Mesenchymal stem cell (in vitro differentiated cells and primary cell): Measurements from ENCODE around the gene TTC7B.

Experiments
- DNase-seq: peaks from one replicate; pipeline ENCODE4 v3.0.0-alpha.2; 2013
- H2AFZ ChIP-seq: one replicate; pipeline ENCODE4 v1.6.1; 2013; ENCODE audit warnings: low read depth, mild to moderate bottlenecking, control low read depth, inconsistent platforms, low read length, moderate library complexity
- H2AK5ac ChIP-seq: 2 replicates; pipeline ENCODE4 v1.6.1; 2013; ENCODE audit warnings: low read length, moderate library complexity, mild to moderate bottlenecking, inconsistent platforms; ENCODE audit not compliant: severe bottlenecking
- H2BK120ac ChIP-seq: one replicate; pipeline ENCODE4 v1.6.1; 2013; ENCODE audit warnings: low read depth, mild to moderate bottlenecking, inconsistent platforms, low read length, moderate library complexity
- H2BK12ac ChIP-seq, 2 experiments: one replicate each; pipeline ENCODE4 v1.6.1; 2013; ENCODE audit warnings: inconsistent platforms in 2 of 2, low read length in 2 of 2, mild to moderate bottlenecking in 2 of 2, moderate library complexity in 2 of 2, control low read depth in 1 of 2
- H2BK15ac ChIP-seq: one replicate; pipeline ENCODE4 v1.6.1; 2013; ENCODE audit warnings: mild to moderate bottlenecking, low read depth, inconsistent platforms; ENCODE audit not compliant: poor library complexity, severe bottlenecking
- H2BK5ac ChIP-seq: 2 replicates; pipeline ENCODE4 v1.6.1; 2013; ENCODE audit warnings: low read depth, mild to moderate bottlenecking, low read length, control low read depth, inconsistent platforms; ENCODE audit not compliant: poor library complexity, severe bottlenecking
- H3K14ac ChIP-seq, 2 experiments: one replicate each; pipeline ENCODE4 v1.6.1; 2013; ENCODE audit warnings: inconsistent platforms in 2 of 2, low read length in 2 of 2, control low read depth in 1 of 2, mild to moderate bottlenecking in 1 of 2, moderate library complexity in 1 of 2
- H3K18ac ChIP-seq, 2 experiments: one replicate each; pipeline ENCODE4 v1.6.1; 2013; ENCODE audit warnings: inconsistent platforms in 2 of 2, low read length in 2 of 2, control low read depth in 1 of 2, low read depth in 1 of 2, mild to moderate bottlenecking in 1 of 2
- H3K23ac ChIP-seq, 2 experiments: one replicate each; pipeline ENCODE4 v1.6.1; 2013; ENCODE audit warnings: inconsistent platforms in 2 of 2, low read length in 2 of 2, mild to moderate bottlenecking in 2 of 2, moderate library complexity in 2 of 2, control low read depth in 1 of 2
- H3K27ac ChIP-seq: 2 replicates; pipeline ENCODE4 v1.5.1; 2013; ENCODE audit warnings: mild to moderate bottlenecking, moderate library complexity, low read length, control low read depth, inconsistent platforms; ENCODE audit not compliant: poor library complexity, severe bottlenecking
- H3K27me3 ChIP-seq, 2 experiments: 2 replicates each; pipeline versions ENCODE4 v1.6.1 to v1.7.0; 2013; ENCODE audit warnings: low read length in 2 of 2, mild to moderate bottlenecking in 2 of 2, moderate library complexity in 2 of 2, control low read depth in 1 of 2, inconsistent platforms in 1 of 2; ENCODE audit not compliant: control insufficient read depth in 1 of 2, insufficient read depth in 1 of 2
- H3K36me3 ChIP-seq, 2 experiments: 2 replicates each; pipeline versions ENCODE4 v1.6.1 to v1.7.0; 2013; ENCODE audit warnings: low read length in 2 of 2, control low read depth in 1 of 2, inconsistent platforms in 1 of 2, low read depth in 1 of 2, mild to moderate bottlenecking in 1 of 2; ENCODE audit not compliant: insufficient read depth in 2 of 2, control insufficient read depth in 1 of 2
- H3K4ac ChIP-seq, 2 experiments: one replicate each; pipeline ENCODE4 v1.6.1; 2013; ENCODE audit warnings: inconsistent platforms in 2 of 2, low read length in 2 of 2, mild to moderate bottlenecking in 2 of 2, moderate library complexity in 2 of 2, control low read depth in 1 of 2, low read depth in 1 of 2
- H3K4me1 ChIP-seq: 2 replicates; pipeline ENCODE4 v1.6.1; 2013; ENCODE audit warnings: low read depth, low read length, control low read depth; ENCODE audit not compliant: control insufficient read depth, insufficient read depth
- H3K4me2 ChIP-seq: 2 replicates; pipeline ENCODE4 v1.6.1; 2013; ENCODE audit warnings: low read length, mild to moderate bottlenecking, inconsistent platforms; ENCODE audit not compliant: poor library complexity, severe bottlenecking
- H3K4me3 ChIP-seq, 2 experiments: 2 replicates each; pipeline versions ENCODE4 v1.5.1 to v1.7.0; 2013; ENCODE audit warnings: low read length in 2 of 2, mild to moderate bottlenecking in 2 of 2, control low read depth in 1 of 2, low read depth in 1 of 2; ENCODE audit not compliant: insufficient read depth in 1 of 2
- H3K79me1 ChIP-seq: replicated peaks from 2 replicates; pipeline ENCODE4 v1.6.1; 2013; ENCODE audit warnings: mild to moderate bottlenecking, control low read depth, low read length, inconsistent platforms; ENCODE audit not compliant: poor library complexity, severe bottlenecking
- H3K9ac ChIP-seq: 2 replicates; pipeline ENCODE4 v1.7.0; 2013; ENCODE audit warnings: mild to moderate bottlenecking, low read length, moderate library complexity
- H3K9me3 ChIP-seq: 2 replicates; pipeline ENCODE4 v1.7.0; 2013; ENCODE audit warnings: mild to moderate bottlenecking, low read length; ENCODE audit not compliant: control insufficient read depth
- H4K8ac ChIP-seq: one replicate; pipeline ENCODE4 v1.6.1; 2013; ENCODE audit warnings: inconsistent platforms, mild to moderate bottlenecking, low read length, moderate library complexity
- H4K91ac ChIP-seq: one replicate; pipeline ENCODE4 v1.6.1; 2013; ENCODE audit warnings: mild to moderate bottlenecking, low read length, inconsistent platforms
- WGBS: methylation state at CpG from one replicate; pipeline ENCODE4 v1.1.7; 2013; ENCODE audit warnings: mixed read lengths; 5-methylcytosine and 5-hydroxymethylcytosine counted together

The TTC7B gene

GRCh38 chr14:90521084-90521929 lies 294.9 kb downstream of the TTC7B start:
- 91% methylated on average over 16 of the region's 16 CpGs for WGBS

GRCh38 chr14:90520326-90520725 lies 295.9 kb downstream of the TTC7B start:
- Histone ChIP-seq H3K4me2 (no peak overlapping the region), H2BK12ac (no peak overlapping the region), H4K91ac (no peak overlapping the region), H3K18ac (no peak overlapping the region), H2BK120ac (no peak overlapping the region), H3K9ac (no peak overlapping the region), H3K14ac (no peak overlapping the region), H2BK5ac (no peak overlapping the region), H3K4ac (no peak overlapping the region), H4K8ac (no peak overlapping the region), H2AK5ac (no peak overlapping the region), H3K4me3 (no peak overlapping the region), H3K36me3 (peaks cover 0 to 4% of the 10 kb centered on the region in 2 experiments), H2BK15ac (no peak overlapping the region), H3K27me3 (peaks cover 18 to 65% of the 10 kb centered on the region in 2 experiments), H3K27ac (no peak overlapping the region), H2AFZ (no peak overlapping the region), H3K79me1 (no peaks in the 10 kb centered on the region), H3K4me1 (peaks cover 24% of the 10 kb centered on the region), H3K9me3 (peaks cover 4% of the 10 kb centered on the region), H3K23ac (no peak overlapping the region)
- no peak for DNase-seq
- WGBS, result 89% methylated on average over 5 of the region's 5 CpGs

More at GRCh38 chr14:90521084-90521929, 294.9 kb downstream of the TTC7B start:
- Histone ChIP-seq H3K23ac (no peak overlapping the region), H3K9ac (no peak overlapping the region), H3K18ac (no peak overlapping the region), H2AK5ac (no peak overlapping the region), H3K27ac (no peak overlapping the region), H3K4me2 (no peak overlapping the region), H2BK5ac (no peak overlapping the region), H3K4ac (no peak overlapping the region), H2AFZ (no peak overlapping the region), H4K8ac (no peak overlapping the region), H2BK120ac (no peak overlapping the region), H3K36me3 (peaks cover 0 to 4% of the 10 kb centered on the region in 2 experiments), H3K14ac (no peak overlapping the region), H2BK15ac (no peak overlapping the region), H2BK12ac (no peak overlapping the region), H3K27me3 (peaks cover 18 to 65% of the 10 kb centered on the region in 2 experiments), H4K91ac (no peak overlapping the region), H3K79me1 (no peaks in the 10 kb centered on the region), H3K9me3 (peaks cover 4% of the 10 kb centered on the region), H3K4me1 (peaks cover 24% of the 10 kb centered on the region), H3K4me3 (no peak overlapping the region)
- peak; percentile 5 for DNase-seq

- Histone ChIP-seq H3K14ac (no peak overlapping the region), H3K27ac (no peak overlapping the region), H3K9ac (no peak overlapping the region), H2BK12ac (no peak overlapping the region), H3K23ac (no peak overlapping the region), H3K4me2 (no peak overlapping the region), H3K4me1 (peaks cover 24% of the 10 kb centered on the region), H2BK5ac (no peak overlapping the region), H3K18ac (no peak overlapping the region), H3K4ac (no peak overlapping the region), H2BK120ac (no peak overlapping the region), H4K8ac (no peak overlapping the region), H3K36me3 (peaks cover 0 to 4% of the 10 kb centered on the region in 2 experiments), H3K79me1 (no peaks in the 10 kb centered on the region), H2AFZ (no peak overlapping the region), H4K91ac (no peak overlapping the region), H3K27me3 (peaks cover 18 to 65% of the 10 kb centered on the region in 2 experiments), H3K4me3 (no peak overlapping the region), H2BK15ac (no peak overlapping the region), H3K9me3 (peaks cover 4% of the 10 kb centered on the region), H2AK5ac (no peak overlapping the region)
- 92% methylated on average over 10 of the region's 10 CpGs for WGBS
- DNase-seq, result no peak
These were observed 296.8 kb downstream of the TTC7B start for GRCh38 chr14:90519262-90519920.

GRCh38 chr14:90518941-90519256 lies 297.3 kb downstream of the TTC7B start:
- Histone ChIP-seq H2AFZ (no peak overlapping the region), H2BK5ac (no peak overlapping the region), H3K27me3 (peaks cover 18 to 65% of the 10 kb centered on the region in 2 experiments), H3K23ac (no peak overlapping the region), H3K18ac (no peak overlapping the region), H3K14ac (no peak overlapping the region), H2BK120ac (no peak overlapping the region), H3K36me3 (peaks cover 0 to 4% of the 10 kb centered on the region in 2 experiments), H3K9ac (no peak overlapping the region), H2AK5ac (no peak overlapping the region), H3K27ac (no peak overlapping the region), H3K4me1 (peaks cover 21% of the 10 kb centered on the region), H4K91ac (no peak overlapping the region), H4K8ac (no peak overlapping the region), H3K9me3 (peaks cover 4% of the 10 kb centered on the region), H3K79me1 (no peaks in the 10 kb centered on the region), H2BK15ac (no peak overlapping the region), H2BK12ac (no peak overlapping the region), H3K4me3 (no peak overlapping the region), H3K4me2 (no peak overlapping the region), H3K4ac (no peak overlapping the region)
- DNase-seq, result peak; percentile 14
- WGBS, result 75% methylated on average over 5 of the region's 5 CpGs
